Choroid plexus epithelial cell (primary cell): ENCODE measurements around the gene STKLD1.

Source experiments
- DNase-seq: peaks from one replicate; pipeline ENCODE4 v3.0.0-alpha.2; 2010; ENCODE audit warnings: low read depth
- H3K4me3 ChIP-seq: 2 replicates; pipeline ENCODE4 v1.5.1; 2011; ENCODE audit warnings: low read depth, mild to moderate bottlenecking, control low read depth, low read length, moderate library complexity
- CTCF ChIP-seq: conservative IDR thresholded peaks from 2 replicates; pipeline ENCODE4 v1.5.1; 2011; ENCODE audit warnings: low read depth, mild to moderate bottlenecking, control low read depth, inconsistent platforms, low read length, moderate library complexity

Gene STKLD1

GRCh38 chr9:133351526-133351907, 24.6 kb upstream of the STKLD1 start:
- no peak for DNase-seq
- no peak overlapping the region for H3K4me3 ChIP-seq

GRCh38 chr9:133351908-133352634, 24.1 kb upstream of the STKLD1 start:
- DNase-seq, result peak; percentile 79
- H3K4me3 ChIP-seq, result peak overlapping the region; percentile 3
- TF ChIP-seq CTCF, result peak; percentile 82

More at GRCh38 chr9:133351526-133351907, 24.6 kb upstream of the STKLD1 start:
- no peak for TF ChIP-seq CTCF

- no peak for TF ChIP-seq CTCF
- DNase-seq, result no peak
- H3K4me3 ChIP-seq, result no peak overlapping the region
Observed at GRCh38 chr9:133352635-133353340, 23.4 kb upstream of the STKLD1 start.

GRCh38 chr9:133353548-133353947, 22.6 kb upstream of the STKLD1 start:
- TF ChIP-seq CTCF, result no peak
- H3K4me3 ChIP-seq, result no peak overlapping the region
- DNase-seq, result no peak

GRCh38 chr9:133354766-133355165, 21.4 kb upstream of the STKLD1 start:
- no peak for DNase-seq
- H3K4me3 ChIP-seq, result no peak overlapping the region
- no peak for TF ChIP-seq CTCF

- peak overlapping the region; percentile 86 for H3K4me3 ChIP-seq
- TF ChIP-seq CTCF, result no peak
- DNase-seq, result peak; percentile 28
Observed at GRCh38 chr9:133355881-133356357, 20.2 kb upstream of the STKLD1 start.
